H9 (cell line): ENCODE data around the gene ZNF414. TPM values are rescaled to one million over a fixed set of nuclear protein-coding genes. Genes with fewer than 3 reads are reported as not detected.

Experiments used
- DNase-seq: peaks from one replicate; pipeline ENCODE4 v3.0.0-alpha.2; 2017
- H2AFZ ChIP-seq: one replicate; pipeline ENCODE4 v1.6.1; 2013; ENCODE audit warnings: mild to moderate bottlenecking, low read length, control low read depth, moderate library complexity
- H2AK5ac ChIP-seq: 2 replicates; pipeline ENCODE4 v1.6.1; 2013; ENCODE audit warnings: low read length, control low read depth, mixed read lengths; ENCODE audit not compliant: insufficient read length
- H2BK120ac ChIP-seq: one replicate; pipeline ENCODE4 v1.6.1; 2013; ENCODE audit warnings: low read depth, mild to moderate bottlenecking, low read length, control low read depth, inconsistent platforms; ENCODE audit not compliant: poor library complexity, severe bottlenecking
- H2BK12ac ChIP-seq: 2 replicates; pipeline ENCODE4 v1.6.1; 2013; ENCODE audit warnings: low read length, control low read depth, mixed read lengths, low read depth; ENCODE audit not compliant: insufficient read length
- H2BK15ac ChIP-seq: 2 replicates; pipeline ENCODE4 v1.6.1; 2013; ENCODE audit warnings: low read depth, low read length, control low read depth
- H2BK20ac ChIP-seq: one replicate; pipeline ENCODE4 v1.6.1; 2013; ENCODE audit warnings: low read depth, mild to moderate bottlenecking, low read length, control low read depth, inconsistent platforms; ENCODE audit not compliant: poor library complexity, severe bottlenecking
- H2BK5ac ChIP-seq: 2 replicates; pipeline ENCODE4 v1.6.1; 2013; ENCODE audit warnings: low read length, control low read depth, mixed read lengths; ENCODE audit not compliant: insufficient read length
- H3K14ac ChIP-seq: 2 replicates; pipeline ENCODE4 v1.6.1; 2013; ENCODE audit warnings: low read length, control low read depth; ENCODE audit not compliant: insufficient read depth
- H3K18ac ChIP-seq: 2 replicates; pipeline ENCODE4 v1.6.1; 2013; ENCODE audit warnings: low read depth, mild to moderate bottlenecking, mixed read lengths, low read length, control low read depth; ENCODE audit not compliant: insufficient read length
- H3K23ac ChIP-seq: 2 replicates; pipeline ENCODE4 v1.6.1; 2013; ENCODE audit warnings: low read length, control low read depth, mixed read lengths, low read depth; ENCODE audit not compliant: insufficient read length
- H3K23me2 ChIP-seq: 2 replicates; pipeline ENCODE4 v1.6.1; 2013; ENCODE audit warnings: low read depth, mild to moderate bottlenecking, mixed read lengths, low read length, control low read depth; ENCODE audit not compliant: insufficient read length, poor library complexity, severe bottlenecking
- H3K27ac ChIP-seq: 2 replicates; pipeline ENCODE4 v1.5.1; 2013; ENCODE audit warnings: low read length, control low read depth, mixed read lengths, low read depth; ENCODE audit not compliant: insufficient read length
- H3K27me3 ChIP-seq: 2 replicates; pipeline ENCODE4 v1.6.1; 2013; ENCODE audit warnings: low read length, control low read depth, inconsistent platforms; ENCODE audit not compliant: insufficient read depth
- H3K4ac ChIP-seq: 2 replicates; pipeline ENCODE4 v1.6.1; 2013; ENCODE audit warnings: low read depth, mild to moderate bottlenecking, control low read depth, inconsistent platforms, low read length, moderate library complexity
- H3K4me1 ChIP-seq: 2 replicates; pipeline ENCODE4 v1.6.1; 2013; ENCODE audit warnings: low read length, control low read depth, inconsistent platforms; ENCODE audit not compliant: insufficient read depth
- H3K4me2 ChIP-seq: 2 replicates; pipeline ENCODE4 v1.6.1; 2013; ENCODE audit warnings: low read length, control low read depth, mixed read lengths; ENCODE audit not compliant: insufficient read length, insufficient read depth
- H3K56ac ChIP-seq: 2 replicates; pipeline ENCODE4 v1.6.1; 2013; ENCODE audit warnings: low read depth, mild to moderate bottlenecking, mixed read lengths, low read length, control low read depth; ENCODE audit not compliant: insufficient read length
- H3K79me1 ChIP-seq: 2 replicates; pipeline ENCODE4 v1.6.1; 2013; ENCODE audit warnings: low read depth, mild to moderate bottlenecking, moderate library complexity, low read length, control low read depth, inconsistent platforms; ENCODE audit not compliant: insufficient read depth, poor library complexity, severe bottlenecking
- H3K79me2 ChIP-seq: 2 replicates; pipeline ENCODE4 v1.6.1; 2013; ENCODE audit warnings: low read length, control low read depth, inconsistent platforms; ENCODE audit not compliant: insufficient read depth
- H3K9ac ChIP-seq: 2 replicates; pipeline ENCODE4 v1.6.1; 2013; ENCODE audit warnings: low read length, control low read depth, mixed read lengths; ENCODE audit not compliant: insufficient read length; ENCODE audit errors: extremely low read depth
- H3K9me3 ChIP-seq: one replicate; pipeline ENCODE4 v1.6.1; 2013; ENCODE audit warnings: low read depth, low read length, inconsistent platforms; ENCODE audit not compliant: control insufficient read depth
- H3T11ph ChIP-seq: one replicate; pipeline ENCODE4 v1.6.1; 2013; ENCODE audit warnings: mild to moderate bottlenecking, low read length, control low read depth, inconsistent platforms
- H4K20me1 ChIP-seq: one replicate; pipeline ENCODE4 v1.6.1; 2013; ENCODE audit not compliant: control insufficient read depth, insufficient read length, insufficient read depth
- H4K5ac ChIP-seq: 2 replicates; pipeline ENCODE4 v1.6.1; 2013; ENCODE audit warnings: low read depth, mild to moderate bottlenecking, mixed read lengths, low read length, control low read depth; ENCODE audit not compliant: insufficient read length
- H4K8ac ChIP-seq: replicated peaks from 2 replicates; pipeline ENCODE4 v1.6.1; 2013; ENCODE audit warnings: low read length, control low read depth, mixed read lengths, low read depth; ENCODE audit not compliant: insufficient read length
- H4K91ac ChIP-seq: 2 replicates; pipeline ENCODE4 v1.6.1; 2013; ENCODE audit warnings: low read depth, mild to moderate bottlenecking, moderate library complexity, mixed read lengths, low read length, control low read depth; ENCODE audit not compliant: insufficient read length
- H3K27ac Mint-ChIP-seq, 3 experiments: 2 replicates in 2 of 3; 3 replicates in 1 of 3; pipeline ENCODE4 v1.8.0; 2020 to 2021; ENCODE audit warnings: mixed read lengths in 3 of 3, mild to moderate bottlenecking in 1 of 3, moderate library complexity in 1 of 3
- H3K27me3 Mint-ChIP-seq: 2 replicates; pipeline ENCODE4 v1.8.0; 2021; ENCODE audit warnings: low read depth, mild to moderate bottlenecking, moderate library complexity, mixed read lengths
- H3K36me3 Mint-ChIP-seq, 3 experiments: 2 replicates in 2 of 3; 3 replicates in 1 of 3; pipeline ENCODE4 v1.8.0; 2020 to 2021; ENCODE audit warnings: low read depth in 3 of 3, mixed read lengths in 3 of 3; ENCODE audit not compliant: insufficient read depth in 1 of 3
- H3K4me1 Mint-ChIP-seq, 2 experiments: 2 replicates each; pipeline ENCODE4 v1.8.0; 2020; ENCODE audit warnings: mixed read lengths in 2 of 2
- H3K4me3 Mint-ChIP-seq, 2 experiments: 2 replicates in 1 of 2; 3 replicates in 1 of 2; pipeline ENCODE4 v1.8.0; 2020 to 2021; ENCODE audit warnings: mild to moderate bottlenecking in 2 of 2, mixed read lengths in 2 of 2, moderate library complexity in 1 of 2
- H3K9me3 Mint-ChIP-seq, 2 experiments: 2 replicates in 1 of 2; 3 replicates in 1 of 2; pipeline ENCODE4 v1.8.0; 2020; ENCODE audit warnings: mild to moderate bottlenecking in 2 of 2, mixed read lengths in 2 of 2, moderate library complexity in 1 of 2
- WGBS: extraction: QIAGEN DNeasy Blood & Tissue Kit; methylation state at CpG from one replicate; pipeline ENCODE4 v1.1.7; 2013; ENCODE audit warnings: missing lambda C conversion rate, low lambda C conversion rate, mixed read lengths; ENCODE audit not compliant: insufficient read length; ENCODE audit errors: extremely low coverage; 5-methylcytosine and 5-hydroxymethylcytosine counted together
- total RNA-seq: library from RNA; stranded (reverse); gene quantifications from 2 replicates; pipeline ENCODE4 v1.2.1, GENCODE V29; 2021
- TF ChIP-seq, protein P1 (sequence below): fragments of 200-600 bp; sonication (generic); conservative IDR thresholded peaks from 3 replicates; pipeline ENCODE4 v1.8.0; 2021; ENCODE audit warnings: antibody characterized with exemption, mild to moderate bottlenecking

ZNF414 gene
- total RNA-seq, 1 experiment from 2014 or later, result 29.3 TPM

DNA sequence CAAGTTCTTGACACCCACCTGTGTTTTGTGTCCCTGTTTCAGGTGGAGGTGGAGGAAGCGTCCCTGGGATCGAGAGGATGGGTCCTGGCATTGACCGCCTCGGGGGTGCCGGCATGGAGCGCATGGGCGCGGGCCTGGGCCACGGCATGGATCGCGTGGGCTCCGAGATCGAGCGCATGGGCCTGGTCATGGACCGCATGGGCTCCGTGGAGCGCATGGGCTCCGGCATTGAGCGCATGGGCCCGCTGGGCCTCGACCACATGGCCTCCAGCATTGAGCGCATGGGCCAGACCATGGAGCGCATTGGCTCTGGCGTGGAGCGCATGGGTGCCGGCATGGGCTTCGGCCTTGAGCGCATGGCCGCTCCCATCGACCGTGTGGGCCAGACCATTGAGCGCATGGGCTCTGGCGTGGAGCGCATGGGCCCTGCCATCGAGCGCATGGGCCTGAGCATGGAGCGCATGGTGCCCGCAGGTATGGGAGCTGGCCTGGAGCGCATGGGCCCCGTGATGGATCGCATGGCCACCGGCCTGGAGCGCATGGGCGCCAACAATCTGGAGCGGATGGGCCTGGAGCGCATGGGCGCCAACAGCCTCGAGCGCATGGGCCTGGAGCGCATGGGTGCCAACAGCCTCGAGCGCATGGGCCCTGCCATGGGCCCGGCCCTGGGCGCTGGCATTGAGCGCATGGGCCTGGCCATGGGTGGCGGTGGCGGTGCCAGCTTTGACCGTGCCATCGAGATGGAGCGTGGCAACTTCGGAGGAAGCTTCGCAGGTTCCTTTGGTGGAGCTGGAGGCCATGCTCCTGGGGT is 28.2 kb downstream of the ZNF414 start:
- Mint-ChIP-seq H3K27ac (peak overlapping the region in 2 of 3 experiments; percentile 47 to 89; a peak in 4 of 7 replicates), H3K4me1 (peaks cover 5 to 16% of the 10 kb centered on the region in 2 experiments)
- H3K27ac ChIP-seq, result no peak overlapping the region

More for the DNA sequence above, 28.2 kb downstream of the ZNF414 start:
- Histone ChIP-seq H2AFZ (no peak overlapping the region), H4K5ac (no peak overlapping the region), H3K79me1 (no peaks in the 10 kb centered on the region), H3K4ac (no peak overlapping the region), H2BK12ac (no peak overlapping the region), H3K79me2 (peaks cover 4% of the 10 kb centered on the region; the same call in 1 of the 2 replicates), H2BK15ac (no peak overlapping the region), H3K27me3 (no peaks in the 10 kb centered on the region), H3K4me2 (no peak overlapping the region), H3K18ac (no peak overlapping the region), H2BK5ac (no peak overlapping the region), H2AK5ac (no peak overlapping the region), H2BK20ac (no peak overlapping the region), H4K91ac (no peak overlapping the region), H3K9me3 (no peaks in the 10 kb centered on the region), H3K14ac (no peak overlapping the region), H4K20me1 (peaks cover 2% of the 10 kb centered on the region), H2BK120ac (no peak overlapping the region), H3K9ac (no peak overlapping the region), H3T11ph (no peak overlapping the region), H3K23me2 (no peaks in the 10 kb centered on the region), H4K8ac (no peak overlapping the region), H3K23ac (no peak overlapping the region), H3K4me1 (no peaks in the 10 kb centered on the region), H3K56ac (no peak overlapping the region)
- TF ChIP-seq, protein P1, sequence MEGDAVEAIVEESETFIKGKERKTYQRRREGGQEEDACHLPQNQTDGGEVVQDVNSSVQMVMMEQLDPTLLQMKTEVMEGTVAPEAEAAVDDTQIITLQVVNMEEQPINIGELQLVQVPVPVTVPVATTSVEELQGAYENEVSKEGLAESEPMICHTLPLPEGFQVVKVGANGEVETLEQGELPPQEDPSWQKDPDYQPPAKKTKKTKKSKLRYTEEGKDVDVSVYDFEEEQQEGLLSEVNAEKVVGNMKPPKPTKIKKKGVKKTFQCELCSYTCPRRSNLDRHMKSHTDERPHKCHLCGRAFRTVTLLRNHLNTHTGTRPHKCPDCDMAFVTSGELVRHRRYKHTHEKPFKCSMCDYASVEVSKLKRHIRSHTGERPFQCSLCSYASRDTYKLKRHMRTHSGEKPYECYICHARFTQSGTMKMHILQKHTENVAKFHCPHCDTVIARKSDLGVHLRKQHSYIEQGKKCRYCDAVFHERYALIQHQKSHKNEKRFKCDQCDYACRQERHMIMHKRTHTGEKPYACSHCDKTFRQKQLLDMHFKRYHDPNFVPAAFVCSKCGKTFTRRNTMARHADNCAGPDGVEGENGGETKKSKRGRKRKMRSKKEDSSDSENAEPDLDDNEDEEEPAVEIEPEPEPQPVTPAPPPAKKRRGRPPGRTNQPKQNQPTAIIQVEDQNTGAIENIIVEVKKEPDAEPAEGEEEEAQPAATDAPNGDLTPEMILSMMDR, result no peak
- no peaks in the 10 kb centered on the region for H3K9me3 Mint-ChIP-seq
- no CpG with 5 or more reads among the region's 62 CpGs for WGBS
- no peaks in the 10 kb centered on the region; the same call in 1 of the 2 replicates for H3K27me3 Mint-ChIP-seq
- no peak overlapping the region for H3K4me3 Mint-ChIP-seq
- peaks cover 50 to 86% (median 84%) of the 10 kb centered on the region in 3 experiments for H3K36me3 Mint-ChIP-seq
- DNase-seq, result no peak
